ENCODE measurements around the gene PPP1R3C.

DNA sequence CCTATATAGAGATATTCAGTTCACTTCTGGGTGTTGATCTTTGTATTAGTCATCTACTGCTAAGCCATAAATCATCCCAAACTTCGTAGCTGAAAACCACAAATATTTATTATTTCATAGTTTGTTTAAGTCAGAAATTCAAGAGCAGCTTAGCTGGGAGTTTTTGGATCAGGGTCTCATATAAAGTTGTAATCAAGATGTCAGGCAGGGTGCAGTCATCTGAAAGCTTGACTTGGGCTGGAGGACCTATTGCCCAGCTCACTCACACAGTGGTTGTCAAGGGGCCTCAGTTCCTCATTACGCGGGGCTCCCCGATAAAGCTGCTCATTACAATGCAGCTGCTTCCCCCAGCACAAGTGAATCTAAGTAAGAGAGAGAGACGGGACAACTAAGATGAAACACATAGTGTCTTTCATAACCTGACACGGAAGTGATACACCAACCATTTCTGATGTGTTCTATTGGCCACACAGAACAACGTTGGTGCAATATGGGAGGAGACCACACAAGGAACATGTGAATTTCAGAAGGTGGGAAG lies 15.7 kb downstream of the PPP1R3C start:
- TF ChIP-seq, protein P1, sequence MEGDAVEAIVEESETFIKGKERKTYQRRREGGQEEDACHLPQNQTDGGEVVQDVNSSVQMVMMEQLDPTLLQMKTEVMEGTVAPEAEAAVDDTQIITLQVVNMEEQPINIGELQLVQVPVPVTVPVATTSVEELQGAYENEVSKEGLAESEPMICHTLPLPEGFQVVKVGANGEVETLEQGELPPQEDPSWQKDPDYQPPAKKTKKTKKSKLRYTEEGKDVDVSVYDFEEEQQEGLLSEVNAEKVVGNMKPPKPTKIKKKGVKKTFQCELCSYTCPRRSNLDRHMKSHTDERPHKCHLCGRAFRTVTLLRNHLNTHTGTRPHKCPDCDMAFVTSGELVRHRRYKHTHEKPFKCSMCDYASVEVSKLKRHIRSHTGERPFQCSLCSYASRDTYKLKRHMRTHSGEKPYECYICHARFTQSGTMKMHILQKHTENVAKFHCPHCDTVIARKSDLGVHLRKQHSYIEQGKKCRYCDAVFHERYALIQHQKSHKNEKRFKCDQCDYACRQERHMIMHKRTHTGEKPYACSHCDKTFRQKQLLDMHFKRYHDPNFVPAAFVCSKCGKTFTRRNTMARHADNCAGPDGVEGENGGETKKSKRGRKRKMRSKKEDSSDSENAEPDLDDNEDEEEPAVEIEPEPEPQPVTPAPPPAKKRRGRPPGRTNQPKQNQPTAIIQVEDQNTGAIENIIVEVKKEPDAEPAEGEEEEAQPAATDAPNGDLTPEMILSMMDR (conservative IDR thresholded peaks at IDR 0.05; ENCODE audit: low read length): no peak
- no peak for TF ChIP-seq EZH2phosphoT487 (IDR thresholded peaks at IDR 0.05; ENCODE audit: borderline replicate concordance)
